Fibroblast of peridontal ligament (primary cell): ENCODE data around the gene NFKBIE.

Experiments
- DNase-seq: peaks from one replicate; pipeline ENCODE4 v3.0.0-alpha.2; 2010; ENCODE audit errors: extremely low read depth

The NFKBIE gene

GRCh38 chr6:44297063-44298038, 32.0 kb upstream of the NFKBIE start:
- peak; percentile 3 for DNase-seq

GRCh38 chr6:44294832-44295791, 29.8 kb upstream of the NFKBIE start:
- DNase-seq, result no peak

- DNase-seq, result no peak
Measured at GRCh38 chr6:44292661-44293365, 27.5 kb upstream of the NFKBIE start.

- DNase-seq, result no peak
Measured at GRCh38 chr6:44291841-44292240, 26.5 kb upstream of the NFKBIE start.

- no peak for DNase-seq
Measured at GRCh38 chr6:44289726-44290260, 24.4 kb upstream of the NFKBIE start.

- DNase-seq, result no peak
Measured at GRCh38 chr6:44286747-44287146, 21.4 kb upstream of the NFKBIE start.

- no peak for DNase-seq
Measured at GRCh38 chr6:44286285-44286565, 20.9 kb upstream of the NFKBIE start.

GRCh38 chr6:44285552-44286284, 20.4 kb upstream of the NFKBIE start:
- peak; percentile 24 for DNase-seq

- DNase-seq, result no peak
Measured at GRCh38 chr6:44284867-44285266, 19.5 kb upstream of the NFKBIE start.

- no peak for DNase-seq
Measured at GRCh38 chr6:44284121-44284520, 18.8 kb upstream of the NFKBIE start.

GRCh38 chr6:44278774-44279697, 13.7 kb upstream of the NFKBIE start:
- DNase-seq, result no peak

- DNase-seq, result no peak
Measured at GRCh38 chr6:44278315-44278714, 13.0 kb upstream of the NFKBIE start.

- no peak for DNase-seq
Measured at GRCh38 chr6:44277763-44278162, 12.4 kb upstream of the NFKBIE start.

GRCh38 chr6:44276667-44277640, 11.6 kb upstream of the NFKBIE start:
- no peak for DNase-seq

GRCh38 chr6:44275749-44276648, 10.6 kb upstream of the NFKBIE start:
- DNase-seq, result no peak

- DNase-seq, result no peak
Measured at GRCh38 chr6:44275271-44275748, 10.0 kb upstream of the NFKBIE start.

- DNase-seq, result no peak
Measured at GRCh38 chr6:44273617-44274016, 8.3 kb upstream of the NFKBIE start.
